ENCODE measurements around the gene KCNG2. TPM values are rescaled to one million over a fixed set of nuclear protein-coding genes. Genes with fewer than 3 reads are reported as not detected.

The KCNG2 gene
- total RNA-seq, 4 donors from 2014 or later = 0.41 to 6.7 TPM; not detected in 2

- H3K36me3 ChIP-seq = no peaks in the 10 kb centered on the region
- no peaks in the 10 kb centered on the region for H3K9me3 ChIP-seq
- WGBS, 2 donors (ENCODE audit: low coverage in 1 of 2) = 10 to 62% methylated on average over 2 to 9 of the region's 9 CpGs
- H3K4me1 ChIP-seq = no peaks in the 10 kb centered on the region
- in situ Hi-C loops (cut with MboI; ENCODE audit: low pct_ligation_motif_present in 1 of 4, low pct_unique_long_range_greater_than_20kb in 1 of 4, low sequenced_read_pairs in 3 of 4) (no loop called here), intact Hi-C loops (cut with DNase I; ENCODE audit: low total_unique reads) (no loop called here)
- TF ChIP-seq POLR2A (IDR thresholded peaks at IDR 0.05) = no peak
- TF ChIP-seq EP300 (IDR thresholded peaks at IDR 0.05; ENCODE audit: low read depth) = no peak
- TF ChIP-seq POLR2AphosphoS5 (IDR thresholded peaks at IDR 0.05) = no peak
- TF ChIP-seq CTCF (IDR thresholded peaks at IDR 0.05) = no peak
- peaks cover 22% of the 10 kb centered on the region for H3K27me3 ChIP-seq
- H3K27ac ChIP-seq = no peak overlapping the region
- DNase-seq = no peak
- no peak overlapping the region for H3K4me3 ChIP-seq
These were observed 17.9 kb downstream of the KCNG2 start for GRCh38 chr18:79815657-79816056.

- WGBS, 2 donors (ENCODE audit: low coverage in 1 of 2) = 57 to 68% methylated on average over 5 to 14 of the region's 14 CpGs
- peaks cover 22% of the 10 kb centered on the region for H3K27me3 ChIP-seq
- H3K9me3 ChIP-seq = no peaks in the 10 kb centered on the region
- TF ChIP-seq POLR2A (IDR thresholded peaks at IDR 0.05) (no peak), POLR2AphosphoS5 (IDR thresholded peaks at IDR 0.05) (no peak), EP300 (IDR thresholded peaks at IDR 0.05; ENCODE audit: low read depth) (no peak)
- DNase-seq = no peak
- intact Hi-C loops (cut with DNase I; ENCODE audit: low total_unique reads) = no loop called here
- H3K4me1 ChIP-seq = no peaks in the 10 kb centered on the region
- no peak overlapping the region for H3K27ac ChIP-seq
- no peak overlapping the region for H3K4me3 ChIP-seq
- in situ Hi-C loops (cut with MboI; ENCODE audit: low pct_ligation_motif_present in 1 of 4, low pct_unique_long_range_greater_than_20kb in 1 of 4, low sequenced_read_pairs in 3 of 4) = no loop called here
- H3K36me3 ChIP-seq = no peaks in the 10 kb centered on the region
These were observed 18.4 kb downstream of the KCNG2 start for GRCh38 chr18:79816092-79816491.

GRCh38 chr18:79816981-79817606 lies 19.4 kb downstream of the KCNG2 start:
- Histone ChIP-seq H3K4me3 (no peak overlapping the region), H3K4me1 (no peaks in the 10 kb centered on the region), H3K9me3 (no peaks in the 10 kb centered on the region), H3K27ac (no peak overlapping the region), H3K27me3 (peaks cover 22% of the 10 kb centered on the region), H3K36me3 (no peaks in the 10 kb centered on the region)
- intact Hi-C loops (cut with DNase I; ENCODE audit: low total_unique reads) = no loop called here
- in situ Hi-C loops (cut with MboI; ENCODE audit: low pct_ligation_motif_present in 1 of 4, low pct_unique_long_range_greater_than_20kb in 1 of 4, low sequenced_read_pairs in 3 of 4) = no loop called here
- no peak for DNase-seq
- TF ChIP-seq EP300 (IDR thresholded peaks at IDR 0.05; ENCODE audit: low read depth) (no peak), CTCF (IDR thresholded peaks at IDR 0.05) (no peak), POLR2AphosphoS5 (IDR thresholded peaks at IDR 0.05) (no peak), POLR2A (IDR thresholded peaks at IDR 0.05) (no peak)
- WGBS, 2 donors (ENCODE audit: low coverage in 1 of 2) = 87% methylated on average over 18 of the region's 18 CpGs; no CpG with 5 or more reads in 1 of the 2 donors

- Histone ChIP-seq H3K4me1 (no peaks in the 10 kb centered on the region), H3K36me3 (no peaks in the 10 kb centered on the region), H3K9me3 (no peaks in the 10 kb centered on the region), H3K27me3 (peaks cover 19% of the 10 kb centered on the region), H3K4me3 (no peak overlapping the region), H3K27ac (no peak overlapping the region)
- WGBS, 2 donors (ENCODE audit: low coverage in 1 of 2) = 93 to 100% methylated on average over 2 to 6 of the region's 8 CpGs
- no peak for DNase-seq
- no peak for TF ChIP-seq POLR2A (IDR thresholded peaks at IDR 0.05)
- no peak for TF ChIP-seq POLR2AphosphoS5 (IDR thresholded peaks at IDR 0.05)
- TF ChIP-seq CTCF (IDR thresholded peaks at IDR 0.05) = no peak
- no peak for TF ChIP-seq EP300 (IDR thresholded peaks at IDR 0.05; ENCODE audit: low read depth)
- intact Hi-C loops (cut with DNase I; ENCODE audit: low total_unique reads) = no loop called here
- in situ Hi-C loops (cut with MboI; ENCODE audit: low pct_ligation_motif_present in 1 of 4, low pct_unique_long_range_greater_than_20kb in 1 of 4, low sequenced_read_pairs in 3 of 4) = no loop called here
These were observed 19.9 kb downstream of the KCNG2 start for GRCh38 chr18:79817607-79817998.

GRCh38 chr18:79818036-79818435 lies 20.3 kb downstream of the KCNG2 start:
- H3K4me1 ChIP-seq = no peaks in the 10 kb centered on the region
- no peak for DNase-seq
- no peaks in the 10 kb centered on the region for H3K9me3 ChIP-seq
- intact Hi-C loops (cut with DNase I; ENCODE audit: low total_unique reads) = no loop called here
- TF ChIP-seq POLR2A (IDR thresholded peaks at IDR 0.05) (no peak), EP300 (IDR thresholded peaks at IDR 0.05; ENCODE audit: low read depth) (no peak), POLR2AphosphoS5 (IDR thresholded peaks at IDR 0.05) (no peak), CTCF (IDR thresholded peaks at IDR 0.05) (no peak)
- H3K4me3 ChIP-seq = no peak overlapping the region
- peaks cover 15% of the 10 kb centered on the region for H3K27me3 ChIP-seq
- WGBS, 2 donors (ENCODE audit: low coverage in 1 of 2) = 53 to 77% methylated on average over 7 of the region's 14 CpGs
- in situ Hi-C loops (cut with MboI; ENCODE audit: low pct_ligation_motif_present in 1 of 4, low pct_unique_long_range_greater_than_20kb in 1 of 4, low sequenced_read_pairs in 3 of 4) = no loop called here
- no peaks in the 10 kb centered on the region for H3K36me3 ChIP-seq
- H3K27ac ChIP-seq = no peak overlapping the region

Measured in transverse colon (tissue), 4 donors.